Activated naive CD4-positive, alpha-beta T cell treated with anti-CD3 and anti-CD28 coated beads, Interleukin-2, amount 50 U/mL, for 16 hours (primary cell): ENCODE measurements around the gene NKIRAS2.
"Not testable (repeated sequence)": the region's sequence is repeated elsewhere in the genome, so short reads cannot be mapped to it uniquely, and the experiment has no call there.

Experiments
- DNase-seq: peaks from one replicate; pipeline ENCODE4 v3.0.0-alpha.2; 2020

NKIRAS2 gene

DNA sequence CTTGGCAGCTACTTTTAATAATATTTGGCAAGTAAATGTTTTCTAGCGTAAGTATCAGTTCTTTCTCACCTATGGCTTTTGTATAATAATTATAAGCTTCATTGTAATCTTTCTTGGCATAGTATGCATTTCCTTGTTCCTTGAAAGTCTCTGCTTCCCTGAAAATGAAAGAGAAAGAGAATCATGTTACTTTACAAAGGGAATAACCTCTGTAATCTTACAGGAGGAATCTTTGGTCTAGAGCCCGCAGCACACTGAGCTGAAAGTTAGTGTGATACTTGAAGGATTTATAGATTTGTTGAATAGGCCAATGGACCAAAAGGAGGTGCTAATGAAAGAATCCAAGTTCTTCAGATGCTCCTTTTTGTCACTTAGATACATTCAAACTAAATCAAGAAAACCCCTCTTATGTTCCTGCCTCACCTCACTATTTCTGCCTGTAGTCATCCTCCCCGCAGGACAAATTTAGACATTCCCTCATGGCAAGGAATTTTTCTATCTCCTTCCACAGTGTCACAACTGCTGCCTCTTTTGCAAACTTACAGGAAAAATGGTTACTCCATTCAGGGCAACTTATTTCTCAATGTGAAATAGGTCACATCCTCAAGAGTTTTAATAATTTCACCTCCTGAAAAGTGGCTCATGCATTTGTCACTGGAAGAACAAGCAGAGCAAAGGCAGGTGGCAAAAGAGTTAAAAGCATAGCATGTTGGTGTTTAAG, 19.3 kb upstream of the NKIRAS2 start:
- DNase-seq, result no peak

DNA sequence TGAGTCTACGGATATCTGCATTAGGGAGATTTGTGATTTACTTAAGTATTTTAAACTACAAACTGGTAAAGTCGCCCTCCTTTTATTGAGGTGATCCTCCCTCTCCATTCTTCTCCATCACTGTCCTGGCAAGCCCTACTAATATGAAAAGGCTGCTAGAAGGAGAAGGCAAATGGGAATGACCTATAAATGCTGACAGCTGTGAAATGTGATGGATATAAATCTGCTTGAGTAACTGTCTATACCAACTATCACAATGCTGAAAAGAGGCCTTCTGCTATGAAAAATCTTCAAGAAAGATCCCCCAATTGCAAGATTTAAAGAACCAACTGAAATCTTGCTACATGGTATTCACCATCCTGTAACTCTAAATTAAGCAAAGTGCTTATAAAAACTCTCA, 18.2 kb upstream of the NKIRAS2 start:
- DNase-seq, result no peak

GRCh38 chr17:42002175-42002791, 17.6 kb upstream of the NKIRAS2 start:
- DNase-seq, result no peak

DNA sequence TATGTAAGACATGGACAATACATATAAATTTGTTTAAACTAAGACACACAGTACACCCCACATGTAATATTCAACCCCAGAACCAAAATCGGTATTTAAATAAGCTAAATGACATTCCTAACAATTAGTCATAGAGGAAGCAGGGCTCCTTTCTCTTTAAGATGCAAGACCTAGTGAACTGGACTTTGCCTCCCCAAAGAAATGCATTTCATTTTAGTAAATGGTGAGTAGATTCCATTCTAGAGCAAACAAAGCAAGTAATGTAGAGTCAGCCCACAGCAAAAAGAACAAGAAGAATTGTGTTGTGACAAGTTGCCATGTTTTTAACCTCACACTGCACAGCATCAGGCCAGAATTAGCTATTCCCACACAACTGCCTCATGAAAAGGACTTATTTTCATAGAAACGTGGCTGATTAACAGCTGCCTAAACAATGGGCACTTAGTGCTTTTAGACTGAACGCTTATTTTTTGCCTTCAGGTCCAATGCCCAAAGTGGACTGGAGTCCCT, 17.0 kb upstream of the NKIRAS2 start:
- DNase-seq, result no peak

- no peak for DNase-seq
Observed at GRCh38 chr17:42005166-42005565, 14.7 kb upstream of the NKIRAS2 start.

GRCh38 chr17:42009170-42009569, 10.7 kb upstream of the NKIRAS2 start:
- DNase-seq, result no peak

- not testable (repeated sequence) for DNase-seq
Observed at GRCh38 chr17:42010266-42010680, 9.6 kb upstream of the NKIRAS2 start.

DNA sequence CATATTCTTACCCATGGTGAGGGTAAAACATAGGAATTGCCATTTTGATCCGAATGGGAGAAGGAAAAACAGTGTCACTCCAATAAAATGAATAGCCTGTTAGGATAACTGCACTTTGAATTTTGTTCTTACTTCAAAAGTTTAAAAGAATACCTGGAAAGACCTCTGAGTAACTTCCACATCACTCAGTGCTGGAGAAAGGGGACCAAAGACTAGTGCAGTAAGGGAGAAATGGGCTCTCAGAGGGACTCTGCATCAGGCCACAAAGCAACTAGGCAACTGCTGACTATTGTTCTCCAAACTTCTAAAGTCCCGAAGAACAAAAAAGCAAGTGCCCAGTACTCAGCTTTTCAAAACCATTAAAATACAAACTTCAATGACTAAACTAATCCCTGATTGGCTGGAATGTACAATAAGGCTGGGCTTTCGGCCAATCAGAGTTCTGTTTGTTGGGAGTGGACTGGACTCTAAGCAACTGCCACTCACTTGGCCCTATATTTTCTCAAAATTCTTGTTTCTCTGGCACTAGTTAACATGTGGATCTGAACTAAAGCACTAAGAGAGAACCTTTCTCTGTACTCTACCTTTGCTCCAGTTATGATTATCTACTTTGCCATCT, 8.9 kb upstream of the NKIRAS2 start:
- DNase-seq, result no peak

- DNase-seq, result not testable (repeated sequence)
Observed at GRCh38 chr17:42012363-42012762, 7.5 kb upstream of the NKIRAS2 start.

DNA sequence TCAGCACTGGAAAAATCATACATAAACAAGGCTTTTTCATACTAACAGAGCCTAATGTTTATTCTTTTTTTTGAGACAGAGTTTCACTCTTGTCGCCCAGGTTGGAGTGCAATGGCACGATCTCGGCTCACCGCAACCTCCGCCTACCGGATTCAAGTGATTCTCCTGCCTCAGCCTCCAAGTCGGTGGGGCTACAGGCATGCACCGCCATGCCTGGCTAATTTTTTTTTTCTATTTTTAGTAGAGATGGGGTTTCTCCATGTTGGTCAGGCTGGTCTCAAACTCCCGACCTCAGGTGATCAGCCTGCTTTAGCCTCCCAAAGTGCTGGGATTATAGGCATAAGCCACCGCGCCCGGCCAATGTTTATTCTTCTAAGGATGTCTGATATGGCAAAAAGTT, 6.2 kb upstream of the NKIRAS2 start:
- DNase-seq, result not testable (repeated sequence)

DNA sequence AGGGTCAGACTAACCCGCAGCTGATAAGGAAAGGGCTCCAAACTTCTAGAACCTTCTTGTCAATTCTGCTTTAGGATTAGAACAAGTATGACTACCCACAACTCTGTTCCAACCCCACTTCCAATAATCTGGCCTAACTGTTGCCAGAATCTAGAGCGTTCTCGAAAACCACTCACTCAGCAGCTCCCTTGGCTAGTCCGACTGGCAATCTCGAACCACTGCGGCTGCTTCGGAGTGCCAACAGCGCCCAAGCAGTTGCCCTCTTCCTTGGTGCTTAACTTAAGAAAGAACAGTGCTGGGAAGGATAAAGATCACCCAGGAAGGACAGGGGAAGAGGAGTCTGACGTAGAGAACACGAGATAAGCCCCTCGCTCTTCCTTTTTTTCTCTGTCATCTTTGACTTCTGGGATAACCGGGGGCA, 3.5 kb upstream of the NKIRAS2 start:
- DNase-seq, result no peak

DNA sequence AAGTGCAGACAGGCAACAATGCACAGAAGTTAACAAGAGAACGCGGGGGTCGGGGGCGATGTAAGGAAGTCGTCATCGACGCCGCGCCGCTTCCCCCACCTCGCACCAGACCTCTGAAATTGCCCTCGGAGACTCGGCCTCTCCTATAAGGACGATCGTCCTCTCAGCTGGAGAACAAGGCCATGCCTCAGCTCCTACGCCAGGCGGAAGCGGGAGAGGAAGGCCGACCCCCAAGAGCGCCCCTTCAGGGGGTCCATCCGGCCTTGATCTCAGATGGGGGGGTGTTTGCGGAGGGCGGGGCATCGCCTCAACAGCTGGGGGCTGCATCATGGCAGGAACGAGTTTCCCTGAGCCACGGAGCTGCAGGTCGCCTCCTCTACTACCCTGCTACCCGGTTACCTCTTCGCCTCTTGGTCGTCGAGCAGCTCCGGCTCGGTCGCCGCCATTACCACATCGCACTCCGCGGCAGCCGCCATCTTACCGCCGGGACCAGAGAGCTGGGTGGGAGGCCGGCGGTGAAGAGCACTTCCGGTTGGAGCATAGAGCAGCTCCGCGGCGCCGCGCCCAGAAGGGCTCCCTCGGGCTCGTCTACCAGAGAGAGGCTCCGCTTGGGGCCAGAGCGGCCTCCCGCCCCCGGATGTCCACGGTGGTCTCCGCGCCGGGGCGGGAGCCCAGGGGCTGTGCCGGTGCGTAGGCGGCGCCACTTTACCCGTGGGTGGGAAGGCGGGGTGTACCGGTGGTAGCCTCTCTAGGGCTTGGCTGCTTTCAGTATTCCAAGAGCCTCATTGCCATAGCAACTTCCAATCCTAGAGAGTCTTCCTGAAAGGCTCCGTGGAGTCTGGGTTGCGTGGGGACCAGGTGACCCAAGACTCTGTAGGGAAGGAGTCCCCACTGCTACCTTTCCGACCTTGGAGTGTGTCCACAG, 2.7 kb upstream of the NKIRAS2 start, which contains the start of gene DNAJC7:
TSS of gene DNAJC7 (minus strand) at position 499 of the 925 bp plus-strand sequence. CDS start at position 476, 23 bp downstream.
- peak; percentile 91 for DNase-seq

DNA sequence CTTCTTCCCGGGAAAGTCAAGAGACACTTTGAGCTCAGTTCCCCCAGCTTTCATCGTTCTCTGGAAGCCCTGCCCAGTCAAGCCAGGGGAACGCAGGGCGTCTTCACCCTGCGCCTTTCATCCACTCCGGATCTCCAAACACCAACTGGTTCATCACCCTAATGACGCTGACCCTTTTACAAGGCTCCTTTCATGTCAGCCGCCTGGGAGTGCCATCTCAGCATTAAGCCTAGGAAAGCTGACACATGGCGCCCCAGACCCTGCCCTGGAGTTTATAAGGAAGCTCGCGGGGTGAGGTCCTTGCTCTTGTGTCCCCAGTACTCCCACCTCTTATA, 2.1 kb upstream of the NKIRAS2 start:
- DNase-seq, result no peak

GRCh38 chr17:42018339-42018738, 1.6 kb upstream of the NKIRAS2 start:
- DNase-seq, result no peak

GRCh38 chr17:42018988-42019387, 902 bp upstream of the NKIRAS2 start:
- DNase-seq, result no peak

- DNase-seq, result not testable (repeated sequence)
Observed at GRCh38 chr17:42020845-42021244, 955 bp downstream of the NKIRAS2 start.

- no peak for DNase-seq
Observed at GRCh38 chr17:42023524-42024349, 3.8 kb downstream of the NKIRAS2 start.

- DNase-seq, result no peak
Observed at GRCh38 chr17:42025191-42025579, 5.3 kb downstream of the NKIRAS2 start.

GRCh38 chr17:42025936-42026335, 6.0 kb downstream of the NKIRAS2 start:
- DNase-seq, result no peak

DNA sequence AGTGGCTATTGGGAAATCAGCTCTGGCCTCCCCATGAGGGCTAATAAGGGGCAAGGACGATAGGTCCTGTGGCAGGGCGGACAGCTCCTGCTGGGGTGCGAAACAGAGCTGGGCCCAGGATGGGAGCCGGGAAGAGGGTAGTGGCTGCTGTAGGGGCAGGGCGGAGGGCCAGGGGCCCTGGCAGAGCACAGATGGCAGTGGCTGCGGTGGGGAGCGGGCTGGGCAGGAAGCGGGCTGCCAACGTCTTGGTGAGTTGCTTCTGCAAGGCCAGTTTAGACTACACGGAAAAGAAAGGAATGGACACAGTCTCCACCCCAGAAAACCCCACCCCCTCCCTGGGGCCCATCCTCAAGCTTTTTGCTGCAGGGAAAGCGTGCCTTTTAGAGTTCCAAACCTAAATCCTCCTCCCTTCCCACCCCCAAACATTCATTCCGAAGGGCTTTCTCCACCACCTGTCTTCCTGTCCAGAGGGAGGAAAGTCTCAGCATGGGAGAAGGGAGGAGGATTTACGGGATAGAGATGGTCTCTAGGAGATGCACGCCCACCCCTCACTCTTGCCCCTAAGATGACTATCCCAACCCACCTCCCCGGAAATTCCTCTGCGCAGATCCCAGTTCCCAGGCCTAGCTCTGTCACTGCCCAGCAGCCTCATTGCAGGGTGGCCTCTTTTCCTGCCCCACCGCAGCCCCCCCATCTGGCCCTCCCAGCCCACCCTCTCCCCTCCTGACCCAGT, 7.1 kb downstream of the NKIRAS2 start:
- DNase-seq, result no peak

DNA sequence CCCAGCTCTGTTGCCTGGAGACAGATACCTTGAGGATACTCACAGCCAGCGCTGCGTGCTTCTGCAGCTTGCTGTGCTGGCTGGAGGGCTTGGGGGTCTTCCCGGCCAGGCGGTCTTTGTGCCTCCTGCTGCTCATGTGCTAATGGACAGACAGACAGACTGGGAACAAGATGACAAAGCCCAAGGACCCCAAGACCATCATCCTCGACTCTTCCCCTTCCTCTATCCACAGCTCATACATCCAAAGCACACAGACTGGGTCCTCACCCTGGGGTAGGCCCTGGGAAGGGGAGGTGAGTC, 7.7 kb downstream of the NKIRAS2 start:
- DNase-seq, result no peak
